ENCODE data around the gene PLEK2. TPM values are rescaled to one million over a fixed set of nuclear protein-coding genes. Genes with fewer than 3 reads are reported as not detected.
"Not testable (repeated sequence)": the region's sequence is repeated elsewhere in the genome, so short reads cannot be mapped to it uniquely, and the experiment has no call there.

PLEK2 gene
- total RNA-seq, 1 donor from 2014 or later, result not detected

DNA sequence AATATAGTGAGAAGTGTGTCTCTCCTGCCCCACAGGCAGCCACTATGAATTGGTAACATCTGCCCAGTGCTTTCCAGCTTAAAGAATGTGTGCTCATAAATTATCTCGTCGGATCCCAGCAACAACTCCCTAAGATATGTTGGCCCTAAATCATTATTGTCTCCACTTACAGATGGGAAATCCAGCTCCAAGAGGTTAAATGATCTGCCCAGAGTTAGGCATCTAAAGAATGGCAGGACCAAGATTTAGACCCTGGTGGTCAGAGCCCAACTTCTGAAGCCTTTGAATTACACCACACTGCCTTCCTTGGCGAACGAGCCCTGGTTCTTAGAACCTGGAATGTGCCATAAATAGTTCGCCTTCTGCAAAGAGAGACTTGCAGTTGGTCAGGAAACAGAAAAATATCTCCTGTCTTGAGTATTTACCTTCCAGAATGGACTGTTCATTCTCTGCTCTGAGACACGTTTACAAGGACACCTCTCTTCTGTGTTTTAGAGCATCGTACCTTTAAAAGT, 20.1 kb upstream of the PLEK2 start:
- intact Hi-C loops (cut with micrococcal nuclease), result no loop called here
- DNase-seq, result no peak
- ATAC-seq, result no peak

GRCh38 chr14:67429510-67430205, 17.7 kb upstream of the PLEK2 start:
- DNase-seq (no peak), ATAC-seq (no peak)
- intact Hi-C loops (cut with micrococcal nuclease), result no loop called here

DNA sequence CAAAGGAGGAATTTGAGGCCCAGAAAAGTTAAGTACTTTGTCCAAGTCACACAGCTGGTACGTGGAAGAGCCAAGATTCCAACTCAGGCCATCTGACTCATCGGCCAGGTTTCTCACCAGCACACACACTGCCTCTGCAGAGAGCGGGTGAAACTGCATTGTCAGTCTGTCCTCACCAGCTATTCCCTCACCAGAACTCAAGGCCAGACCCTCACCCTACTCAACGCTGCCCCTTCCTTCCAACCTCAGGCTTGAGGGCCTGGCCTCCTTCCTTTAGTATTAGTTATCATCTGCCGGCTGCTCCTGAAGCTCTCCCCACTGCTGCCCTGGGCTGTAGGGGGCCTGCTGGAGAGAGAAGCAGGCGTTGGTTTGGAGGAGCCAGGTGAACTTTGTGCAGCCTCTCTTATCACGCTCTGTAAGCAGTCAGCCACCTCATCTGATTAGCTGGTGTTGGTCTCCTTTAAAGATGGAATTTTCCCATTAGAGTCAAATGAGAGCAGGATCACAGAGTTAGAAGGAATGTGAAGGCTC, 16.6 kb upstream of the PLEK2 start:
- no peak for DNase-seq
- ATAC-seq, result peak; percentile 9
- intact Hi-C loops (cut with micrococcal nuclease), result no loop called here

GRCh38 chr14:67426983-67427606, 15.1 kb upstream of the PLEK2 start:
- ATAC-seq (peak; percentile 93), DNase-seq (peak; percentile 74)

DNA sequence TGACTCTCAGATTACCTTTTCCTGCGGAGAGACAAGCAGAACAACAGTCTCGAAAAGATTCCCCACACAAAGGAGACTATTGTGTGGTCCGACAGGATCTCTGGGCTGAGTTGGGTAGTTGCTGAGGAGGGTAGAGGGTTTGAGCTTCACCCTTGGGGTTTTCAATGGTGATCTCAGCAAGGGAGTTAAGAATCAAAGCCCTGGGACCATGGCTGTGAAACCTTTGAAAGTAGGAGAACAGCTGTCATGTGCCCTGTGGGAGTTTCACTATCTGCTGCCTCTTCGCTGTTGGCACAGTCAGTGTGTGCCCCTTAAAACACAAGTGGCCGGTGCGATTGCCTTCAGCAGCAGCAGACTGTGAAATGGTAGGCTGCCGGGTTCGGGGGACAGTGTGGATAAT, 14.2 kb upstream of the PLEK2 start:
- intact Hi-C loops (cut with micrococcal nuclease), result loop anchor here (2.0 kb wide), 1 partner anchor 145 kb away; no protein-coding TSS in a partner anchor
- peak; percentile 56 for ATAC-seq
- no peak for DNase-seq

More at GRCh38 chr14:67426983-67427606, 15.1 kb upstream of the PLEK2 start:
- intact Hi-C loops (cut with micrococcal nuclease), result loop anchor here (2.0 kb wide), 1 partner anchor 144 kb away; no protein-coding TSS in a partner anchor

GRCh38 chr14:67425608-67426007, 13.6 kb upstream of the PLEK2 start:
- DNase-seq (no peak), ATAC-seq (no peak)
- intact Hi-C loops (cut with micrococcal nuclease), result loop anchor here (2.0 kb wide), 1 partner anchor 145 kb away; no protein-coding TSS in a partner anchor

DNA sequence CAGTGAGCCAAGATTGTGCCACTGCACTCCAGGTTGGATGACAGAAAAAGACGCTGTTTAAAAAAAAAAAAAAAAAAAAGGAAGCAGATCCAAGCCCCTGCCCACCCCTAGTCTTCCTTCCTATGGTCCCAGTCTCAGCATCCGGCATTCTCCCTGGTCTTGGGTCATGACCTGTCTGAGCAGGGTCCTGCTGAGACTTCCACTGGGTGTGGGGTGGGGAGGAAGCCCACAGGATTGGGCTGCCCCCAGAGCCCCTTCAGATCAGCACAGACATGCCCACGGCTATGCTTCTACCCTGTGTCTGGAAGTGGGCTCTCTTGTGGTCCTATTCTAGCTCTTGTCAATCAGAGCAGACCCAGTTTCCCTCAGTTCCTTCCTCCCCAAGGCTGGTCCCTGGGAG, 12.6 kb upstream of the PLEK2 start:
- intact Hi-C loops (cut with micrococcal nuclease), result no loop called here
- ATAC-seq, result no peak
- no peak for DNase-seq

DNA sequence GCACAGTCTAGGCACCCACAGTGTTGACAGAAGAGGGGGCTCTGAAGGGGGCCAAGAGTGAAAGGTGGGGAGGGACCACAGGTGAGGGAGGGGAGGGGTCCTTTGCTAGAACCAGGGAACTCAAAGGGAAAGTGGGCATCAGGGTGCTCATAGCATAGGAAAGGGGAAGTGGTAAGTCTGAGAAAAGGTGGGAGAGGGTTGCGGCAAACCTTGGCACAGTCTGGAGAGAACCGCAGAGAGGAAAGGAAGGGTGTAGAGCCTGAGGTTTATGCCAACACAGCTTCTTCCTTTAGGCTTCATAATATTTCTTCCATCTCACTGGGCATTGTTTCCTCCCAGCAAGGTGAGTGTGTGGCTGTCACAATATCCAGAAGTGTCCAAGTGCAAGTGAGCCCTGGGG, 11.5 kb upstream of the PLEK2 start:
- intact Hi-C loops (cut with micrococcal nuclease), result no loop called here
- ATAC-seq, result no peak
- DNase-seq, result no peak

DNA sequence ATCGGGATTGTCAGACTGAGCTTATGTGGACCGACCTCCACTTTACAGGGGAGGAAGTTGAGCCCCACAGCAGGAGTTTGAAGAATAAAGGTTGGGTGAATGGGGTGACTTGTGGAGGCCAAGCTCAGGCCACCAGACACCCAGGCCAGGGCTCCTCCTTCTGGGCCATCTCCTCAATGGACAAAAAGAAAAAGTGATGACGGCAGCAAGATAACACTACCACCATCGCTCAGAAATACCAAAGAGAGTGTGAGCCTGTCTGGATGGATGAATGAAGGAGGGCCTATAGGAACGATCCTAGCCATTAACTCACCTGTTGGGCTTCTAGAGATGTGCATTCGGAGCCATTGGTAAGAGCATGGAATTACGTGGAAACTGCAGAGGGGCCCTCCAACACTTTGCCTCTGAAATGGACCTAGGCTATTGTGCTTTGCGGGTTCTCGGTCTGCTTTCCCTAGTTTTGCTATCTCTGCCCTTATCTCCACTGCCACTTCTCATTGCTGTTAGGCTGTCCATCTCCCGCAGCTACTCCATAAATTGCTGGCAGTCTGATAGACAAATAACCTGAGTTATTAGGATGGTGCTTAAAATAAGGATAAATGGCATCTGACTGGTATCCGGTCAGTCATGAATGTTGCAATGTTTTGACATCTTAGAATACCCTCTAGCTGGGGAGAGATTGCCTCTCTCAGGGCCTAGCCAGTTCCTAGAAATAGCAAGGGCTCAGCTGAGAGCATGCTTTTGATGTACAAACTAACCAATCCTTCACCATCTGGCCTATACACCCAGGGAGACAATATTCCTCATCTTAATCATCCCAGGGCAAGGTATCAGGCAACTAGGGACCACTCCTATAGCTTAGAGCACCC, 9.6 kb upstream of the PLEK2 start:
- no peak for ATAC-seq

GRCh38 chr14:67420102-67420739, 8.3 kb upstream of the PLEK2 start:
- no peak for DNase-seq
- intact Hi-C loops (cut with micrococcal nuclease), result no loop called here
- peak; percentile 23 for ATAC-seq

More for the DNA sequence above, 9.6 kb upstream of the PLEK2 start:
- intact Hi-C loops (cut with micrococcal nuclease), result no loop called here
- DNase-seq, result no peak

DNA sequence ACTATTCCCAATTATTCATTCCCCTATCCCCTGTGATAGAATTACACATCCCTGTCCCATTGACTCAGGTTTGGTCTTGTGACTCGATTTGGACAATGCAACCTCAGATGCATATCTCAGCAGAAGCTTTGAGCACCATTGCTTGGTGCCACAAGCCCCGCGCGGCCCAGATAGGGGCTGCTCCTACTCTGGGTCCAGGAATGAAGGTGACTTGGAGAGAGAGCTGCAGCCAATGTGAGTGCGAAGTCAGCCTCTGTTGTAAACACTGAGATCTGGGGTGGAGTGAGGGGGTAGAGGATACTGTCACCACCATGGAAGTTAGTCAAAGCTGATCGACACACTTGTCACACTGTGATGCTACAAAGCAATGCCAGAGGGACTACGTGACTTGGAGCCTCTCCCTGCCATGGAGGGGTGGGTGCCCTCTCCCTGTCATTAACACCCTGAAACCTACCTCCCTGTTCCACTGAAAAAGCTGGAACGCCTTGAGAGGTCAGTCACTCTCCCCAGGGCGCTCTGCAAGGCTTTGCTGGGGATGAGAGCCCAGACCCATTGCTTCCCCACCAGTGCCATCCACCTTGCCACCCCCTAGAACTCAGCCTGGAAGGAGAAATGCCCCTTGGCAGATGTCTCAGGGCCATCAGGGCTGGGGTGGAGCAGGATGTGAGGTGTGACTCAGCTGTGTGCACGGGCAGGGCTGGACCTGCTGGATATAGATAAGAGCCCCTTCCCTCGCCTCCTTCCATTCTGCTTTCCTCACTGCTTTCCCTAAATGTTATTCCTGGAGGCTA, 6.6 kb upstream of the PLEK2 start:
- ATAC-seq (no peak), DNase-seq (no peak)
- intact Hi-C loops (cut with micrococcal nuclease), result no loop called here

GRCh38 chr14:67417633-67418032, 5.7 kb upstream of the PLEK2 start:
- DNase-seq, result no peak
- ATAC-seq, result no peak
- intact Hi-C loops (cut with micrococcal nuclease), result no loop called here

- ATAC-seq, result no peak
- DNase-seq, result no peak
- intact Hi-C loops (cut with micrococcal nuclease), result no loop called here
These were observed 4.8 kb upstream of the PLEK2 start for GRCh38 chr14:67416810-67417209.

GRCh38 chr14:67416085-67416484, 4.1 kb upstream of the PLEK2 start:
- no peak for DNase-seq
- no peak for ATAC-seq
- intact Hi-C loops (cut with micrococcal nuclease), result no loop called here

GRCh38 chr14:67415610-67416009, 3.6 kb upstream of the PLEK2 start:
- intact Hi-C loops (cut with micrococcal nuclease); ATAC-seq; DNase-seq: not testable (repeated sequence)

DNA sequence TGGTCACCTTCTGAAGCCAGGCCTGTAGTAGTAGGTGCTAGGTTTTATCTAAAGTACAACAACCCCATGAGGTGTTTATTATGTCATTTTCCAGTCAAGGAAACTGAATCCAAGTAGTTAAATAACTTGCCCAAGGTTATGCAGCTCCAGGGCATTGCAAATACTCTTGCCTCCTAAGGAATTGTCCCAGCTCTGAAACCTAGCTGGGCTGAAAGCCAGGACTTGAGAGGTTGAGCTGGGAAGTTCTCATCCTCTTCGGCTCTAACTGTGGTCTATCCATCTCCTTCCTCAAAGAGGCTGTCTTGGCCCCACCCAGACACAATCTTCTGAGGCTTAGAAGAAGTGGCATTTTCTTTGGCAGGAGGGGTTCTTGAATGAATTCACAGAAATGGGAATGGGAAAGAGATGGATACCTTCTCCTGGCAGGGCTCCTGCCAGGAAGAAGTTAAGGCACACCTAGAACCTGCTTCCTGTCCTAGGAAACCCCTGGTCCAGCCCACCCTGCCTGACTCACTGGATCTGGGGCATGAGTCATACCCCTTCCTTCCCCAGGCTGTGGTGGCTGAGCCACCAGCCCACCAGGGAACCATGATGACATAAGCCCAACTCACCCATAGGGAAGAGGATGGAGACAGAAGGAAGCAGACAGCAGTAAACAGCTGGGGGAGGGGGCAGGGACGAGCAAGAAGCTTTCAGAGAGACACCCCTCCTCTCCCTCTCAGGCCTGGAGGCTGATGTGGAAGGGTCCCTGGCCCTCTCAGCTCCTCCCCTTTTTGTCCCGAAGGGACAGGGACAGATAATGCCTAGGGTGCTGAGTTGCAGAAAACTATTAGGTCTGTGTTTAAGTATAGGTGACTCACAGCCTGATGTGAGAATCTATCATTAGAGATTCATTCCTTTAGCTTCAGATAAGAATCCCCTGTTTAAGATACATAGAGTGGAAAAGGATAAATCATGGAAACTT, 2.1 kb upstream of the PLEK2 start:
- DNase-seq (no peak), ATAC-seq (peak; percentile 24)
- intact Hi-C loops (cut with micrococcal nuclease), result no loop called here

DNA sequence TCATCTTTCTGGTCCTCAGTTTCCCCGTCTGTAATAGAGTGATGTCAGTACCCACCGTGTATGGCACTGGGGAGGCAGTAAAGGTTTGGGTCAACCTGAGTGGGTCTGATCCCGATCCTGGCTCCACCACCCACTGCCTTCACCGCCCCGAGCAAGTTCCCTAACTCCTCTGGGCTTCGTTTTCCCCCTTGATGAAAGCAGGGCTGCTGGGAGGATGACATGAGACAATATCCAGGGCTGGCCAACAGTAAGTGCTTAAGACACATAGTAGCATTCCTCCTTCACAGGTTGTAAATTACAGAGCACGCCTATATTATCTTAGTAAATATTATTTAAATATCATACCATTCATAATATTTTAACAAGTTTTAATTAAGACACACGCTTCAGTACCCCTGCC, 595 bp downstream of the PLEK2 start:
- intact Hi-C loops (cut with micrococcal nuclease), result no loop called here
- no peak for ATAC-seq
- no peak for DNase-seq

All from left ventricle myocardium superior (tissue), 1 donor.